SK-N-SH (cell line): ENCODE results near the gene IGDCC3. TPM values are rescaled to one million over a fixed set of nuclear protein-coding genes. Genes with fewer than 3 reads are reported as not detected.

Experiments
- CTCF ChIA-PET: fragments of 300-600, 350-600 bp; formaldehyde crosslinking; extraction: SDS; loops from one replicate; lab custom pipeline; 2021; lab: Yijun Ruan, JAX
- POLR2A ChIA-PET: fragments of 350-600 bp; sonication (Branson Sonifier 250); formaldehyde crosslinking; extraction: SDS; loops from one replicate; lab custom pipeline; 2020; ENCODE audit warnings: antibody characterized with exemption, inconsistent platforms; lab: Yijun Ruan, JAX
- DNase-seq: peaks from one replicate; pipeline ENCODE4 v3.0.0; 2012
- H2AFZ ChIP-seq: fragments of 200-600 bp; sonication (generic); 2 replicates; pipeline ENCODE4 v1.8.1; 2016; ENCODE audit warnings: antibody characterized with exemption, mild to moderate bottlenecking, low read depth
- H3F3A ChIP-seq: fragments of 200-600 bp; sonication (generic); replicated peaks from 2 replicates; pipeline ENCODE3; 2016; ENCODE audit warnings: antibody characterized with exemption, mild to moderate bottlenecking; ENCODE audit not compliant: insufficient read depth
- H3K27ac ChIP-seq, 2 experiments: fragments of 200-500 bp in 1 of 2; fragments of 200-600 bp in 1 of 2; sonication (Bioruptor generic) in 1 of 2; sonication (generic), shearing (Covaris generic) in 1 of 2; 2 replicates each; pipeline versions ENCODE4 v1.5.1 to v1.6.1; 2014 to 2016; ENCODE audit warnings: low read depth in 2 of 2, inconsistent platforms in 1 of 2, low read length in 1 of 2, mild to moderate bottlenecking in 1 of 2, mixed read lengths in 1 of 2
- H3K27me3 ChIP-seq: fragments of 200-600 bp; sonication (generic), shearing (Covaris generic); 2 replicates; pipeline ENCODE4 v1.6.1; 2016; ENCODE audit warnings: mixed run types; ENCODE audit not compliant: insufficient read depth
- H3K36me3 ChIP-seq, 2 experiments: fragments of 200-500 bp in 1 of 2; fragments of 200-600 bp in 1 of 2; sonication (Bioruptor generic) in 1 of 2; sonication (generic) in 1 of 2; replicated peaks in 1 of 2; 2 replicates each; pipeline versions ENCODE3 to v1.5.1; 2014 to 2016; ENCODE audit warnings: low read length in 1 of 2, mild to moderate bottlenecking in 1 of 2; ENCODE audit not compliant: insufficient read depth in 2 of 2, control insufficient read depth in 1 of 2
- H3K4me1 ChIP-seq, 2 experiments: fragments of 200-500 bp in 1 of 2; fragments of 200-600 bp in 1 of 2; sonication (Bioruptor generic) in 1 of 2; sonication (generic), shearing (Covaris generic) in 1 of 2; 2 replicates each; pipeline versions ENCODE4 v1.5.1 to v1.6.1; 2014 to 2016; ENCODE audit warnings: low read depth in 1 of 2, low read length in 1 of 2, mixed run types in 1 of 2; ENCODE audit not compliant: insufficient read depth in 2 of 2, control insufficient read depth in 1 of 2
- H3K4me2 ChIP-seq: fragments of 200-600 bp; sonication (generic), shearing (Covaris generic); 2 replicates; pipeline ENCODE4 v1.6.1; 2017; ENCODE audit warnings: mixed run types
- H3K4me3 ChIP-seq, 2 experiments: fragments of 200-500 bp in 1 of 2; fragments of 200-600 bp in 1 of 2; sonication (Bioruptor generic) in 1 of 2; sonication (generic), shearing (Covaris generic) in 1 of 2; 2 replicates each; pipeline versions ENCODE4 v1.5.1 to v1.8.1; 2014 to 2016; ENCODE audit warnings: low read depth in 2 of 2, inconsistent platforms in 1 of 2, low read length in 1 of 2, mild to moderate bottlenecking in 1 of 2, mixed read lengths in 1 of 2, moderate library complexity in 1 of 2
- H3K79me2 ChIP-seq: fragments of 200-600 bp; sonication (generic); 2 replicates; pipeline ENCODE4 v1.8.1; 2017; ENCODE audit warnings: mild to moderate bottlenecking; ENCODE audit not compliant: insufficient read depth
- H3K9ac ChIP-seq: fragments of 200-600 bp; sonication (generic); 2 replicates; pipeline ENCODE4 v1.6.1; 2017; ENCODE audit warnings: mixed run types
- H3K9me2 ChIP-seq: fragments of 200-600 bp; sonication (generic); 2 replicates; pipeline ENCODE4 v1.6.1; 2017; ENCODE audit warnings: mixed run types
- H3K9me3 ChIP-seq: fragments of 200-600 bp; sonication (generic); 2 replicates; pipeline ENCODE4 v1.6.1; 2017; ENCODE audit warnings: mixed run types, mild to moderate bottlenecking, moderate library complexity
- H4K20me1 ChIP-seq: fragments of 200-600 bp; sonication (generic); 2 replicates; pipeline ENCODE4 v1.6.1; 2017; ENCODE audit warnings: mild to moderate bottlenecking, mixed run types; ENCODE audit not compliant: insufficient read depth
- EP300 ChIP-seq, 2 experiments: IDR thresholded peaks; 2 replicates each; pipeline versions ENCODE4 v1.4.0 to v1.6.1; 2012; ENCODE audit warnings: borderline replicate concordance in 1 of 2, low read depth in 1 of 2, low read length in 1 of 2
- GABPA ChIP-seq: IDR thresholded peaks from 2 replicates; pipeline ENCODE4 v1.4.0; 2012; ENCODE audit warnings: low read depth, mild to moderate bottlenecking
- IRF3 ChIP-seq: fragments of 150-350 bp; IDR thresholded peaks from 2 replicates; pipeline ENCODE4 v1.6.1; 2016; ENCODE audit warnings: mild to moderate bottlenecking, low read depth, low read length
- NFIC ChIP-seq: IDR thresholded peaks from 2 replicates; pipeline ENCODE4 v1.4.0; 2012; ENCODE audit warnings: borderline replicate concordance
- NRF1 ChIP-seq: IDR thresholded peaks from 2 replicates; pipeline ENCODE4 v1.6.1; 2012; ENCODE audit warnings: low read depth, mild to moderate bottlenecking, low read length
- POLR2AphosphoS5 ChIP-seq: IDR thresholded peaks from 2 replicates; pipeline ENCODE4 v1.6.1; 2012; ENCODE audit warnings: low read depth, low read length
- RCOR1 ChIP-seq: fragments of 150-350 bp; IDR thresholded peaks from 2 replicates; pipeline ENCODE4 v1.6.1; 2017; ENCODE audit warnings: antibody characterized with exemption, low read length
- REST ChIP-seq: IDR thresholded peaks from 2 replicates; pipeline ENCODE4 v1.6.1; 2012; ENCODE audit warnings: mild to moderate bottlenecking, low read depth, low read length, moderate library complexity
- SMC3 ChIP-seq: IDR thresholded peaks from 2 replicates; pipeline ENCODE4 v1.6.1; 2012; ENCODE audit warnings: low read depth, low read length, improper control_type of control experiment
- TEAD4 ChIP-seq: IDR thresholded peaks from 2 replicates; pipeline ENCODE4 v1.4.0; 2012; ENCODE audit warnings: mild to moderate bottlenecking, borderline replicate concordance; ENCODE audit not compliant: insufficient read depth
- USF1 ChIP-seq: IDR thresholded peaks from 2 replicates; pipeline ENCODE4 v1.4.0; 2012; ENCODE audit warnings: low read depth, borderline replicate concordance
- YY1 ChIP-seq: IDR thresholded peaks from 2 replicates; pipeline ENCODE4 v1.4.0; 2012; ENCODE audit warnings: low read depth, mild to moderate bottlenecking
- ZBTB33 ChIP-seq: IDR thresholded peaks from 2 replicates; pipeline ENCODE4 v1.4.0; 2012; ENCODE audit warnings: low read depth, borderline replicate concordance
- whole genome bisulfite sequencing: methylation state at CpG from one replicate; pipeline ENCODE4 v1.1.6; 2017; ENCODE audit warnings: low lambda C conversion rate; 5-methylcytosine and 5-hydroxymethylcytosine counted together
- polyA plus RNA-seq, 3 experiments: library from polyadenylated mRNA; depleted of rRNA; stranded (reverse); fragments of >200 nt; gene quantifications; 2 replicates each; pipeline ENCODE4 v1.2.3, GENCODE V29; 2012
- TF ChIP-seq, protein P1 (sequence below): fragments of 150-350 bp; IDR thresholded peaks from 2 replicates; pipeline ENCODE4 v1.6.1; 2017; ENCODE audit warnings: antibody characterized with exemption, low read length, low read depth, borderline replicate concordance
- TF ChIP-seq, protein P2 (sequence below): IDR thresholded peaks from 2 replicates; pipeline ENCODE4; 2012

IGDCC3 gene
- polyA plus RNA-seq, 1 of the 3 experiments (the other 2 are of a cell fraction) = 0.43 TPM

GRCh38 chr15:65344914-65345275 is 32.9 kb downstream of the IGDCC3 start (continued):
- no peak for TF ChIP-seq USF1
- TF ChIP-seq, protein P1, sequence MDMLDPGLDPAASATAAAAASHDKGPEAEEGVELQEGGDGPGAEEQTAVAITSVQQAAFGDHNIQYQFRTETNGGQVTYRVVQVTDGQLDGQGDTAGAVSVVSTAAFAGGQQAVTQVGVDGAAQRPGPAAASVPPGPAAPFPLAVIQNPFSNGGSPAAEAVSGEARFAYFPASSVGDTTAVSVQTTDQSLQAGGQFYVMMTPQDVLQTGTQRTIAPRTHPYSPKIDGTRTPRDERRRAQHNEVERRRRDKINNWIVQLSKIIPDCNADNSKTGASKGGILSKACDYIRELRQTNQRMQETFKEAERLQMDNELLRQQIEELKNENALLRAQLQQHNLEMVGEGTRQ = no peak

DNA sequence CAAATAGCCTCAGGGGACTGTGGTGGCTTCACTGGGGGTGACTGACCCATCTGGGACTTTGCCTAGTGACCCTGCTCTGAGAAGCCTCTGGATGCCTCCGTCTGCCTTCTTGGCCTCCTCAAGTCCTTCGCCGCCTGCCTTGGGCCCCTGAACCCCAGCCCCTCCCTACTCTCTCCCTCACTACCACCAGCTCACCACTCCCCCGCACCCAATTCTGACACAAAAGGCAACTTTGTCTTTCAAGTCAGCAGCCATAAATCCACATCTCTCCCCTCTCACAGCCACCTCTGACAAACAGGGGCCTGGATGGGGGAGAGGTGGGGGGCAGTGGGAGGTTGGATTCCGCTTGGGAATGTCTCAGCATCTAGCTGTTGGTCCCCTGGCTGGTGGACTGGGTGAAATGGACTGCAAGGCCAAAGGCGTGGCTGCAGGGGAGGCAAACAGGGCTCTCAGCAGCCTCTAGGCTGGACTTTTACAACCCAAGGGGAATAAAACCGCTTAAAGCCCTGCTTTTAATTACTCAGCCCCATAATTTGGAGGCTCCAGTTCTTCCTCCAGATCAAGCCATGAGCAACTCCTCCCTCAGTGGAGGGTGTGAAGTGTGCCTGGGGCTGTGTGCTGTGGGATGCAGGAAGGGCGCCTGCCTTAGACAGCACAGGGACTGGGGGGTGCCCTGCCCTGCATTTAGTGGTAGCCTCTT is 33.4 kb downstream of the IGDCC3 start:
- Histone ChIP-seq H3F3A (no peaks in the 10 kb centered on the region), H3K27me3 (no peaks in the 10 kb centered on the region), H3K9me3 (no peaks in the 10 kb centered on the region), H3K36me3 (no peaks in the 10 kb centered on the region), H3K9me2 (no peaks in the 10 kb centered on the region), H3K79me2 (no peaks in the 10 kb centered on the region), H3K9ac (no peak overlapping the region), H3K4me1 (peaks cover 0 to 19% of the 10 kb centered on the region in 2 experiments; a peak in 1 of 4 replicates), H3K4me2 (no peak overlapping the region), H4K20me1 (no peaks in the 10 kb centered on the region), H2AFZ (no peak overlapping the region)
- ChIA-PET POLR2A (no interaction called here), CTCF (interaction anchor here (1.0 to 1.3 kb wide), 3 partner anchors 11 to 34 kb away, joined by 3 to 4 read pairs (median 3); no protein-coding TSS in a partner anchor)
- WGBS = 73% methylated on average over 7 of the region's 8 CpGs
- DNase-seq = peak; percentile 23
- TF ChIP-seq SMC3 (no peak), EP300 (IDR thresholded peaks at IDR 0.05; ENCODE audit: borderline replicate concordance in 1 of 2, low read depth in 1 of 2, low read length in 1 of 2) (no peak), POLR2AphosphoS5 (no peak), ZBTB33 (no peak), NRF1 (no peak), YY1 (no peak), GABPA (no peak), NFIC (no peak), RCOR1 (no peak), TEAD4 (no peak), IRF3 (no peak), REST (no peak)
- TF ChIP-seq, protein P2, sequence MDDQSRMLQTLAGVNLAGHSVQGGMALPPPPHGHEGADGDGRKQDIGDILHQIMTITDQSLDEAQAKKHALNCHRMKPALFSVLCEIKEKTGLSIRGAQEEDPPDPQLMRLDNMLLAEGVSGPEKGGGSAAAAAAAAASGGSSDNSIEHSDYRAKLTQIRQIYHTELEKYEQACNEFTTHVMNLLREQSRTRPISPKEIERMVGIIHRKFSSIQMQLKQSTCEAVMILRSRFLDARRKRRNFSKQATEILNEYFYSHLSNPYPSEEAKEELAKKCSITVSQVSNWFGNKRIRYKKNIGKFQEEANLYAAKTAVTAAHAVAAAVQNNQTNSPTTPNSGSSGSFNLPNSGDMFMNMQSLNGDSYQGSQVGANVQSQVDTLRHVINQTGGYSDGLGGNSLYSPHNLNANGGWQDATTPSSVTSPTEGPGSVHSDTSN = no peak
- TF ChIP-seq, protein P1 = no peak
- TF ChIP-seq, all 33 proteins: peak for 0
- Histone ChIP-seq H3K27ac (no peak overlapping the region), H3K4me3 (no peak overlapping the region)
